SKM-1 (cell line): ENCODE results near the gene BCL7A.
"Not testable (repeated sequence)": the region's sequence is repeated elsewhere in the genome, so short reads cannot be mapped to it uniquely, and the experiment has no call there.

Experiments used
- DNase-seq: peaks from one replicate; lab custom pipeline; 2025; ENCODE audit not compliant: unreplicated experiment; lab: John Stamatoyannopoulos, UW

BCL7A gene

DNA sequence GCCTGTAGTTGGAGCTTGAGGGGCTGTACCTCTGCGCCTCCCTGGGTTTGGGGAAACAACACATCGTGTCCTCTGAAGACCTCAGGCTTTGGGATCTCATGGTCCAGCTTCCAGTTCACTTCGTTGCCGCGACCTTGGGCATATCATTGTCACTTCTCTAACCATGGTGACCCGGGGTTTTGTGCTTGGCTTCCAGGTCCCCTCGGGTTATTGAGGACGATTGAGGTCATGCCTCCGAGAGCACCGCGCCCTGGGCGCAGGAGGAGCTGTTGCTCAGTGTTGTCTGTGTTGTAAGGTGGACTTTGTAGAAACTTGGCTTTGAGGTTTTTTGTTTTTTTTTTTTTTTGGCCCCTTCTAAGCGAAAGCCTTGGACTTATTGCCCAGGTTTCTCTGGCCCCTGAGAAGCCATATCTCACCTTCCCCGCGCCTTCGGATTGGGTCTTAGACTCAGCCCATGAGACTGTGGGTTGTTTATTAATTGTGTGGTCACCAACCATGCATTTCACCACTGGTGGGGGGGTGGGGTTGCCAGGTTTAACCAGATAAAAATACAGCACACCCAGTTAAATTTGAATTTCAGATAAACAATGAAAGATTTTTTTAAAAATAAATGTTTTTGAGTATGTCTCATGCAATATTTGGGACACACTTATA is 2.6 kb downstream of the BCL7A start:
- DNase-seq, result no peak

DNA sequence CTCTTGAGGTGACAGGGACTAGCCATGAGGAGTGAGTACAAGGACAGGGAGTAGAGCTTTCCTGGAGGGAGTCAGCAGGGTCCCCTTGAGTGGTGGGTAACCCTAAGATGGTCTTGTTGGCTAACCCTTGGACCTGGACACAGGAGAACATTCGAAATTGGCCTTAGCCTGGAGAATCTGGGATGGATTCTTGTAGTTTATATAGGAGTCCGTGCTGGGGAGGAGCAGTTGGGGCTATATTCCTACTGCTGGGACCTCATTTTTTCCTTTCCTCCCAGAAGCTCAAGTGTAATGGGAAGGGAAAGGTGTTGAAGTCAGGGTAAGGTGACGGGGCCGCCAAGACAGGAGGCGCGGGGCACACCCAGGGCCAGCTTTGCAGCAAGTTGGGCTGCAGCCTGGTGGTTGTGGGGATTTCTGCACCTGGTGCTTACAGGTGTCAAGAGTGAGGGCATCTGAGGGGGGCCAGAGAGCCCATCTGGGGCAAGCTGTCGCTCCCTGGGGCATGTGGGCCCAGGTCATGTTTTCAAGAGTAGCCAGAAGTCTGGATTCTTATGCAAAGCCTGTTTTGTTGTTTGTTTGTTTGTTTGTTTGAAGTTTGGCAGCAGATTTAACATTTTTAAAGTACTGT is 5.1 kb downstream of the BCL7A start:
- DNase-seq, result no peak

DNA sequence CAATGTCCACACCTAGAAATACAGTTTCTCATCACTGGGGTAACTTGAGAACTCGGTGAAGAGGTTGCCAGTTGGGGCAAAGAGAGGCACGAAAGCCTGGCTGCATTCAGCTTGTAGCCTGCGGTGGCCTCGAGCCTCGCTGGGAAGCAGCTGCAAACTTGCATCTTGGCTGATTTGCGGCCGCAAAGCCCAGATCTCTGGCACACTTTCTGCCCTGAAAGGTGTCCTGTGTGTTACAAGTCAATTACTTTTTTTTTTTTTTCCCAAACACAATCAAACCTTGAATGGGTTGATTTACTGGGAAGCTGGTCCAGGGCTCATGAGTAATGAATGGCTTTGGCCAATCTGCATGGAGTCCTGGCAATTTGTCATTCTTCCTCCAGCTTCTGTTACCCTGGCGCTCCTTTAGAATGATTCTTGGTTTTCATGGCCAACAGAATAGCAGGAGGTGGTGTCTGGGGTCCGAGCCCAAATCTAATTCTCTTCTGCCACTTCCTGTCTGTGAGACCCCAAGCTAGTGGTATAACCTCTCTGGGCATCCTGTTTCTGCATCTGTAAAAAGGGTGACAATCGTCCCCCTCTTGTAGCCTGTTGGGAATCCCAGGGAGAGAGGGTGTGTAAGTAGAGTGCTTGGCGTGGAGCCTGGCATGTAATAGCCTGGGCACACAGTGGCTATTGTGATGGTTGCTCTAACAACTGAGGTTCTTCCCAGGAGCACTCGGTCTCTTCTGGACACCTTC is 6.7 kb downstream of the BCL7A start:
- DNase-seq, result no peak

DNA sequence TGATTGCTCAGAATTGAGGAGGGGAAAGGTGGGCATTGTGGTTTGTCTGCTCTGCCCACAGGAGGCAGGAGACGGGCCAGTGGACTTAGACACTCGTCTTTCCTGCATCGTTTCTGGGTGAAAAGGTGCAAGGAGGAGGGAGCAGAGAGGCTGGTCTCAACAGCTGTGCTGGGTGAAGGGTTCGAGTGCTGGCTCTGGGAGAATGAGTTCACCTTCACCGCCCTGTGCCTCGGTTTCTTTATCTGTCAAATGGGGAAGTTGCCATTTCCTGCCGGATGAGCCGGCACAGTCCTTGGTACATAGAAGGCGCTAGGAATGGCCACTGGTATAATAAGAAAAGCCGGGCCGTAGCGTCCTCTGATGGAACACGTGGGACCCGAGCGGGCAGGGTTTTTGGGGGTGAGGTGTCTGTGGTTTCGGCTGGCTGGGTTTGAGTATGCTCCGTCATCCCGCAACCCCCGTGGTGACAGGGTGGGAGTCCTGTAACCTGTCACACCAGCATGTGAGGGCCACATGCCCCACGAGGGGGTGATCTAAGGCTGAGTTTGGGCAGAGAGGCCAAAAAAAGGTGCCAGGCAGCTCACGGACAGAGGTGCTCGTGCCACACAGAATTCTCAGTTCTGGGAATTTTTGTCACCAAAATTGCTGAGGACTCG is 7.3 kb downstream of the BCL7A start:
- no peak for DNase-seq

DNA sequence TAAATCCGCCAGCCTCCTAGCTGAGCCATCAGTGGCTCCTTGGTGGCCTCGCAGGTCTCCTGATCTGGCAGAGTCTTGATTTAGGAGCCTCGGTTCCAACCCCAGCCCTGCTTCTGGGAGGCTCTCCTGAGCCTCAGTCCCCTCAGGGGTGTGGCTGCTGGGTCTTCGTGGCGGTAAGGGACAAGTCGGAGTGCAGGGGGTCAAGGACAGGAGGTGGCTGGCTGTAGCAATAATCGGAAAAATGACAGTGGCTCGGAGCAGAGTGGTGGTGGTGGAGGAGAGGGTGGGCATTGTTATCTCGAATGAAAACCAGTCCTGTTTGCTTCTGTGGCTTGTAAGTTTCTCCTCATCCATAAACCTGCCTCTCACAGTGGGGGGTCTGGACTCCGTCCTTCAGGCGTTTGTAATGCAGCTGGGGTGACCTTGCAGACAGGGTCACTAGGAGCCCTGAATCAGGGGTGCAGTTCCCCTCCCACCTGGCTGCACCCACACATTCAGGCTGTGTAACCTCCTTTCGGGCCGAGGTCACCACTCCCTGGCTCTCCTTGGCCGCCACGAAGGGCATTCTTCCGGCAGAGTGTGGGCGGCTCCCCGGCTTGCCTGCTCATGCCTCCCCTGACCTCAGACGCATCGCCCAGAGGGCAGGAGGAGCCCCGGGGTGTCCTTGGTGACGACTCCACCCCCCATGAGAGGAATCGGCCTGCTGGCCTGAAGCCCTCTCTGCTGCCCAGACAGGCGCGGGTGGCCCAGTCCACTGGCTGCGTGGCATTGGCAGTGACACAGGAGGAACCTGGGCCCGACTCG is 8.1 kb downstream of the BCL7A start:
- no peak for DNase-seq

DNA sequence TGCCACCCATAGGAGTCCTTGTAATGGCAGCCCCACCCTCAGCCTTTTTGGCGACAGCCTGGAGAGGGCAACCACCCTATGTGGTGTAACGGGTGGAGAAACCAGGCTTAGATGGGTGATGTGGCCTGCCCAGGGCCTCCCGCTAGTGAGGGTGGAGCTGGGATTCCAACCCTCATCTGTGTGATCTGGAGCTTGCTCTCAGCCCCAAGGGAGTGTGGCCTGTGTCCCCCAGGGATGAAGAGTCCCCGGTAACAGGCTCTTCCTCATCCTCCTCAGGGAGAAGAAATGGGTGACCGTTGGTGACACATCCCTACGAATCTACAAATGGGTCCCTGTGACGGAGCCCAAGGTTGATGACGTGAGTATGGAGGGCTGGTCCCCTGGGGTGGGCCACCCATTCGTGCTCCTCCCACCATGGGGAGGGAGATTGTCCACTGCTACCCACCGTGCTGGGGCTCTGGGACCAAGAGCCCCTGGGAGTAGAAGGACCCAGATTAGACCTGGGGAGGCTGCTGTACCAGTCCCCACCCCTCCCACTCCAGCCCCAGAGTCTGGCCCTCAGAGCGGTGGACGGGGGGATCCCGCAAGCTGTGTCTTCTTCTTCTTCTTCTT is 8.8 kb downstream of the BCL7A start:
- DNase-seq, result no peak

DNA sequence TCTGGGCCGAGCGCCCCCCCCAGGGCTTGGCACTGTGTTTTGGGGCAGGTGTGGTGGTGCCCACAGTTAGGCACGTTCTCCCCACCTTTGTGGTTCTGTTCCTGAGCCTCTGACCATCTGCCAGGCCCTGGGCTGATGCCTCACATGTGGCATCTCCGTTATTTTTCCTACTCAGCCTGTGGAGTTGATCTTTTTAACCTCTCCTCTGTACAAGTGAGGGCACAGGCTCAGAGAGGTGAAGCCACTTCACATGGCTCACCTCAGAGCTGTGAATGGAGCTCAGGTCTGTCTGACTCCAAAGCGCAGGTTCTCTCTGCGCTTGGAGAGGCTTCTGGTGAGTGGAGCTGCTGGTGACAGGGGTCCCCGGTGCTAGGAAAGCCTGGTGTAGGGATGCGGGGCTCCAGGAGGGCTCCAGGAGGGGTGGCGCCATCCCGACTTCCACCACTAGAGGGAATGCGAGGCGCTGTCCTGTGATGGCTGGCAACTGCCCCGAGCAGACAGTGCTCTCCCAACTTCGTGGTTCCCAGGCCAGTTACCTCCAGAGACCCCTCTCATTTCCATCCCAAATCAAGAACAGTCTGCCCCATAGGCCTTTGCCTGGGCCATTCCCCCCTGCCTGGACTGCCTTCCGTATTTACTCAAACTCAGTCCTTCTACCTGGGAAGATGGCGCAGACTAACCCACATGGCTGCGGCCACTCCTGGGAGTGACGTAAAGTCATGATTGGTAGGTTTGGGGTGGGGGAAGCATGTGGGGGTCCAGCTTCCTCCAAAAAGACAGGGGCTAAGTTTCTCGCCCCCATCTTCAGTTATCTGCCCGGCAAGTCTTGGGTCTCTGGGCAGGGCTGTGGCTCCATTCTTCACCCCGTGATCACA is 9.9 kb downstream of the BCL7A start:
- DNase-seq, result no peak

DNA sequence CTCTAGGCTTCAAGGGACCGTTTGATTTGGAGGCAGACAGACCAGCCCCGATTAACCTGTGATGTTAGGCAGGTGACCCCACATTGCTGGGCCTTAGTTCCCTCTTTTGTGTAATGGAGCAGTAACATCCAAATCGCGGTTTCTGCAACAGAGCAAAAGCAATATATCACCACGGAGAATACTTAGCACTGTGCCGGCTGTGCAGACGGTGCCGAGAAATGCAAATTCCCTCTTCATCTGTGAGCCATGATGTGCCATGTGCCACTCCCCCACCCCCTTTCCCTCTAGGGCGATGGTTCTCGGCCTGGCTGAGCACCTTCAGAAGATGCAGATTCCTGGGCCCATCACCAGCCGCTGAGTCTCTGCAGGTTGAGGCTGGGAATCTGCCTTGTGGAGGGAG is 10.9 kb downstream of the BCL7A start:
- no peak for DNase-seq

DNA sequence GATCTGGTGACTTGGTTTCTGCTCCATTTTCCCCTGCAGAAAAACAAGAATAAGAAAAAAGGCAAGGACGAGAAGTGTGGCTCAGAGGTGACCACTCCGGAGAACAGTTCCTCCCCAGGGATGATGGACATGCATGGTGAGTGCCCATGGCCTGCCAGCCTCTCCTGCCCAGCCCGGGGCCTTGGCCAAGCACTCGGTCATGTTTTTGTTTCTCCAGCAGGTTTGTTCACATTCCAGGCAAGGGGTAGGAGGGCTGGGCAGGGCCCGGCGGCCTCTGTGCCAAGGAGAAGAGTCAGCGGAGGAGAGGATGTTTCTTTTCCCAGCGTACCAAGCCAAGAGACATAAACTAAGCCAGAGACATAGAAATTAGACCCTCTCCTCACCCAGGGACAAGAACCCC is 13.6 kb downstream of the BCL7A start:
- no peak for DNase-seq

DNA sequence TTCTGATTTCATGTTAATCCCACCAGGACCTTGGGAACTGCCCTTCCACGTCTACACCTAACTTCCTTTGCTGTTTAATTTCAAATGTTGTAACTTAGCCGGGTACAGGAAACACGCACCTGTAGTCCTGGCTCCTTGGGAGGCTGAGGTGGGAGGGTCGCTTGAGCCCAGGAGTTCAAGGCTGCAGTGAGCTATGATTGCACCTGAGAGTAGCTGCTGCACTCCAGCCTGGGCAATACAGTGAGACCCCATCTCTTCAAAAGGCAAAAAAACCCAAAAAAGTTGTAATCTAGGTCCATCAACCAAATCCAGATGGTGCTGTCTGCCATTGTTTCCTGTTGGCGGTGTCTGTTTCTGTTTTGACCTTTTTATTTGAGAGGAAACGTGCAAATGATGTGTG is 14.5 kb downstream of the BCL7A start:
- no peak for DNase-seq

DNA sequence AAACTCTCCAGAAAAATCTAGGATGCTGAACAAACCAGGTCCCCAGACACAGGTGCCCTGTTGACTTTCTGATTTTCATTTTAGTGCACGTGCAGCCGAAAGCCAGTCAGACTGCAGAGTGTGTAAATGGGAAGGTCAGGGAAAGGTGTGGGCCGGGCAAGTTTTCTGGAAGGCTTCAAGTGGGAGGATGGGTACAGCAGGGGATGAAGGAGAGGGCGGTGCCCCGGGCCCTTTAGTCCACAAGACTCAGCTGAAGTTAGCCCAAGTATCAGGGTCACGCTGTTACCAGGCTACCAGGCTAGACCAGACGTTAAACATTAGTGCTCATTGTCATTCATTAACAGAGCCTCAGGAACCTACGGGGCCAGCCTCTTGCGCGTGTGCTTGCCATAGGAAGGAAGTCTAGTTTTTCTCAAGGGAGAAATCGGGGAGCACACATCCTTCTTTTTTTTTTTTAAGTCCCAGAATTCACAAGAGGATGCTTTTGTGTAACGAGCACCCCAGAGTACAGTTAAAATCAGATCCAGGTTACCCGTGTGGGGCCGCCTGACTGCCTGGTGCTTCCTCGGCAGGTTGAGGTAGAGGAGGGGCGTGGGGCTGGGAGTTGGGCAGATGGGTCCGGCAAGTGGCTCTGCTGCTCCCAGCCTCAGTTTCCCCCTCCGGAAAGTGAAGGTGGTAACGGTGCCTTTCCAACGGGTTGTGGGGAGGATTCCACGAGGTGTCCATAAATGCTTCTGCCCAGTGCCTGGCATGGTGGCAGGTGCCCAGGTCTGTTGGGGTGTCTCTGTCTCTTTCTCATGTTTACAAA is 19.1 kb downstream of the BCL7A start:
- no peak for DNase-seq

DNA sequence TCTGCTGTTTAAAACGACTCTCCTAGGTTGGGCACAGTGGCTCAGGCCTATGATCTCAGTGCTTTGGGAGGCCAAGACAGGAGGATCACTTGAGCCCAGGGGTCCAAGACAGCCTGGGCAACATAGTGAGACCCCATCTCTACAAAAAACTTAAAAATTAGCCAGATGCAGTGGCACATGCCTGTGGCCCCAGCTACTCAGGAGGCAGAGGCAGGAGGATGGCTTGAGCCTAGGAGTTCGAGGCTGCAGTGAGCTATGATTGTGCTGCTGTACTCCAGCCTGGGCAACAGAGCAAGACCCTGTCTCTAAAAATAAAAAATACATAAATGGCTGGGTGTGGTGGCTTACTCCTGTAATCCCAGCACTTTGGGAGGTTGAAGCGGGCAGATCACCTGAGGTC is 19.8 kb downstream of the BCL7A start:
- not testable (repeated sequence) for DNase-seq

DNA sequence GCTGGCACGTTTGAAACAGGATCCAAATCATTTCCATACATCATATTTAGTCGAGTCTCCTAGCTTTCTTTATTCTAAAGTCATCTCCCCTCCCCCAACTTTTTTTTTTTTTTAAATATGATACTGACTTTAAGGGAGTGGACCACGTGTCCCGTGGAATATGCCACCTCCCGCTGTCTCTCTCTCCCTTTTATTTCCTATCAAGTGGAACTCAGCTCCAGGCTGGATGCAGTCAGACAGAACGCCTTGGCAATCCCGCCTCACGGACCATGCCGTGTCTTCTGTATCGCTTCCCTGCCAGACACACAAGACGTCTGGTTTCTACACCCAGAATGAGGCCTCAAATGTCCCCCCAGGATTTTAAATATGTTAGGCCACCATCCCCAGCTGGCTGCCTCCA is 21.2 kb downstream of the BCL7A start:
- DNase-seq, result no peak

DNA sequence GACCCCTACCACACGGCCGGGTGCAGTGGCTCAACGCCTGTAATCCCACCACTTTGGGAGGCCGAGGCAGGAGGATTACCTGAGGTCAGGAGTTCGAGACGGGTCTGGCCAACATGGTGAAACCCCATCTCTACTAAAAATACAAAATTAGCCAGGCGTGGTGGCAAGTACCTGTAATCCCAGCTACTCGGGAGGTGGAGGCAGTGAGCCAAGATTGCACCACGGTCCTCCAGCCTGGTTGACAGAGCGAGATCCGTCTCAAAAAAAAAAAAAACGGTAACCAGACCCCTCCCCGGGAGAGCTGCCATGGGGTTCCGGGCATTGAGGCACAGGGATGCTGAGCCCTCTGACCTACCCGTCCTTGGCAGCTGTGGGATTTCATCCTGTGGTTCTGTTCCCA is 21.8 kb downstream of the BCL7A start:
- DNase-seq, result no peak

DNA sequence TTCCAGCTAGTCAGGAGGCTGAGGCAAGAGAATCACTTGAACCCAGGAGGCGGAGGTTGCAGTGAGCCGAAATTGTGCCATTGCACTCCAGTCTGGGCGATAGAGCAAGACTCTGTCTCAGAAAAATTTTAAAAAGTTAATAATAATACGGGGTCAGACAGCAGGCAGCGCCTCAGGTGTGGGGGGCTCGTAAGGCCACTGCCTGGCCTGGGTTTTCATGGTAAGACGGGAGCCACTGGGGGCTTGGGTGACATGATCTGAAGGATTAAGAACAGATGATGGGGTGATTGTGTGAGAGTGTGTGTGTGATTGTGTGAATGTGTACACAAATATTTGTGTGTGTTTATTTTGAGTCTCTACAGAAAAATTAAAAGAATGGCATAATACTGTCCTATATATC is 23.6 kb downstream of the BCL7A start:
- no peak for DNase-seq

DNA sequence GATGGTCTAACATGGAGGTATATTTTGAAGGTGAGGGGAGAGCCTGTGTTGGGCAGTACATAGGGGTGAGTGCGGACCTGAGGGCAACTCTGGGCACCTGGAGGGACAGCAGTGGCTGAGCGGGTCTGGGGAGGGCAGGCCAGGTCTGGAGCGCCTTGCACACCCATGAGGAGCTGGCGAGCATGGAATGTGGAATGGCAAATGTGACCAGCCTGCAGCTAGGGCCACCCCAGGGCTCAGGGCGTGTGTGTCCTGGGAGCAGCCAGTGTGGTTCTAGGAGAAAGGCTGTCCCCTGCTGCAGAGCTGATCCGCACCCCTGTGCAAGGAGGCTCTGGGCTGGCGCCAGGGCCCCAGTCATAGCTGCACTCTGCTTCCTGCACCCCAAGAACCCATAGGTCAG is 24.5 kb downstream of the BCL7A start:
- DNase-seq, result no peak

DNA sequence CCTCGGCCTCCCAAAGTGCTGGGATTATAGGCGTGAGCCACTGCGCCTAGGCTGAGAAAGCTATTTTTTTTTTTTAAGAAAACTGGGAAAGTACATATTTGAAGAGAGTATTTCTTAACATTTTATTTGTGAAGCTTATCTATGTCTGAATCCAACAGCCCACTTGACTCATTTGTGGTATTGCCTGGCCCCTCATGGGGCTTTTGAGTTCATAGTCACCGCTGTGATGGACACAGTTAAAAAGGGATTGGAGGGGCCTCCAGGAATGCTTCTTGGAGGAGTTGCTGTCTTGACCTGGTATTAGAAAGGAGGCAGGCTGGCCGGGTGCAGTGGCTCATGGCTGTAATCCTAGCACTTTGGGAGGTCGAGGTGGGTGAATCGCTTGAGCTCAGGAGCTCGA is 26.5 kb downstream of the BCL7A start:
- no peak for DNase-seq

DNA sequence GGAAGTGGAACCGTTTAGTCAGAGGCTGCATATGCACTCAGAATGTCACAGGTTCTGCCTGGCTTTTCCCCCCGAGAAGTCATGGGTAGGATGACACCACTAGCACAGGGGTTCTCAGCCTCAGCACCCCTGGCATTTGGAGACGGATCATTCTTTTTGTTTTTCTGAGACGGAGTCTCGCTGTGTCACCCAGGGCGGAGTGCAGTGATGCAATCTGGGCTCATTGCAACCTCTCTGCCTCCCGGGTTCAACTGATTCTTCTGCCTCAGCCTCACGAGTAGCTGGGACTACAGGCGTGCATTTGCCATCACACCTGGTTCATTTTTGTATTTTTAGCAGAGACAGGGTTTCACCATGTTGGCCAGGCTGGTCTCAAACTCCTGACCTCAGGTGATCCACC is 28.1 kb downstream of the BCL7A start:
- DNase-seq, result no peak

DNA sequence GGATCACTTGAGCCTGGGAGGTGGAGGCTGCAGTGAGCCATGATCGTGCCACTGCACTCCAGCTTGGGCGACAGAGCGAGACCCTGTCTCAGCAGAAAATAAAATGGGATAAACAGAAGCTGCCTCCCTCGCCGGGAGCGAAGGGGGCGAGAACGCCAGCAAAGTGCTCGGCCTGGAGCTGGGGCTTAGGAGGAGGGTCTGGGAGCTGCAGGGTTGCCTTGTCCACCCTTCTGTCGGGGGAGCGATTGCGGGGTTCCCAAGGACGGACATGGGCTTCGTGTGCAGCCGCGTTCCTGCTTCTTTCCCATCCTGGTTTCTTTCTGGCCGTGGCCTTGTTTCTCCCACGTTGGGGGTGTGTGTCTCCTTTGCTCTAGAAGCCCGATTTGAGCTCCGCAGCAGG is 29.0 kb downstream of the BCL7A start:
- DNase-seq, result no peak
